A549 (cell line): ENCODE data around the gene PDZK1. TPM values are rescaled to one million over a fixed set of nuclear protein-coding genes. Genes with fewer than 3 reads are reported as not detected.

Experiments
- ATAC-seq, 2 experiments: fragments of 200-7000 bp in 1 of 2; fragments of >200 bp in 1 of 2; cut with Nextera tagmentation in 1 of 2; cut with Tn5 transposase in 1 of 2; 3 replicates each; pipeline versions ENCODE4 v1.8.0 to v1.9.1; 2018 to 2020; ENCODE audit warnings: mild to moderate bottlenecking in 1 of 2, moderate library complexity in 1 of 2
- CTCF ChIA-PET: fragments of 300-600 bp; sonication (Branson Sonifier 250); formaldehyde crosslinking; extraction: SDS; loops from one replicate; lab custom pipeline; 2021; ENCODE audit warnings: antibody characterized with exemption, inconsistent platforms; lab: Yijun Ruan, JAX
- POLR2A ChIA-PET: fragments of 350-600 bp; formaldehyde crosslinking; extraction: SDS; loops from one replicate; lab custom pipeline; 2021; ENCODE audit warnings: antibody characterized with exemption, inconsistent platforms; lab: Yijun Ruan, JAX
- DNase-seq, 2 experiments: peaks; one replicate each; pipeline versions ENCODE4 v3.0.0 to v3.0.0-alpha.2; 2011 to 2016; ENCODE audit warnings: low read depth in 1 of 2, low spot score in 1 of 2
- FAIRE-seq: peaks from 2 replicates; lab custom pipeline; 2011; peaks lifted over from hg19 to GRCh38; lab: Jason Lieb, UNC
- H3K27ac ChIP-seq, 2 experiments: fragments of >200 bp; sonication (Bioruptor Twin); formaldehyde crosslinking; 3 replicates each; pipeline ENCODE4 v1.5.1; 2016 to 2017
- H3K4me1 ChIP-seq: fragments of >200 bp; sonication (Bioruptor Twin); formaldehyde crosslinking; 3 replicates; pipeline ENCODE4 v1.6.1; 2016
- H3K4me2 ChIP-seq: fragments of >200 bp; sonication (Bioruptor Twin); formaldehyde crosslinking; 3 replicates; pipeline ENCODE4 v1.6.1; 2016
- H3K4me3 ChIP-seq: fragments of >200 bp; sonication (Bioruptor Twin); formaldehyde crosslinking; 3 replicates; pipeline ENCODE4 v1.5.1; 2016
- H3K9me3 ChIP-seq: fragments of >200 bp; sonication (Bioruptor Twin); formaldehyde crosslinking; 3 replicates; pipeline ENCODE4 v1.6.1; 2016
- CEBPB ChIP-seq, 2 experiments: fragments of >200 bp in 1 of 2; sonication (Bioruptor Twin) in 1 of 2; formaldehyde crosslinking in 1 of 2; IDR thresholded peaks; 2 replicates each; pipeline ENCODE4 v1.6.1; 2012 to 2016
- CTCF ChIP-seq: fragments of >200 bp; sonication (Bioruptor Twin); formaldehyde crosslinking; IDR thresholded peaks from 3 replicates; pipeline ENCODE4 v1.5.1; 2016
- E2F6 ChIP-seq: IDR thresholded peaks from 2 replicates; pipeline ENCODE4 v1.6.1; 2012; ENCODE audit warnings: low read depth, borderline replicate concordance
- EHF ChIP-seq: fragments of 250-450 bp; sonication (Bioruptor Pico); IDR thresholded peaks from 2 replicates; pipeline ENCODE4 v1.5.0; 2020; ENCODE audit warnings: mild to moderate bottlenecking
- EHMT2 ChIP-seq: fragments of 200-600 bp; sonication (generic); IDR thresholded peaks from 2 replicates; pipeline ENCODE4 v1.6.1; 2016; ENCODE audit warnings: antibody characterized with exemption, low read depth, mild to moderate bottlenecking, moderate library complexity
- EP300 ChIP-seq, 2 experiments: fragments of >200 bp; sonication (Bioruptor Twin); formaldehyde crosslinking; IDR thresholded peaks; 2 replicates in 1 of 2; 3 replicates in 1 of 2; pipeline ENCODE4 v1.6.1; 2016 to 2017
- FOSL2 ChIP-seq, 2 experiments: fragments of 450-650 bp in 1 of 2; fragments of >200 bp in 1 of 2; sonication (Bioruptor Twin) in 1 of 2; formaldehyde crosslinking; IDR thresholded peaks; 2 replicates each; pipeline versions ENCODE4 v1.5.0 to v1.6.1; 2016 to 2020; ENCODE audit warnings: mild to moderate bottlenecking in 1 of 2, moderate library complexity in 1 of 2
- HDAC2 ChIP-seq: fragments of 200-600 bp; sonication (generic); IDR thresholded peaks from 2 replicates; pipeline ENCODE4 v1.6.1; 2016
- HEYL ChIP-seq: fragments of 250-450 bp; sonication (Bioruptor Pico); IDR thresholded peaks from 2 replicates; pipeline ENCODE4 v1.8.0; 2021; ENCODE audit warnings: mild to moderate bottlenecking, moderate library complexity
- HOXB13 ChIP-seq: fragments of 250-450 bp; sonication (Bioruptor Pico); IDR thresholded peaks from 2 replicates; pipeline ENCODE4 v1.5.0; 2020; ENCODE audit warnings: low read depth, mild to moderate bottlenecking, moderate library complexity
- HOXB5 ChIP-seq: fragments of 250-450 bp; sonication (Bioruptor Pico); IDR thresholded peaks from 2 replicates; pipeline ENCODE4 v1.5.0; 2020; ENCODE audit warnings: mild to moderate bottlenecking, moderate library complexity
- MAZ ChIP-seq: fragments of 150-350 bp; IDR thresholded peaks from 2 replicates; pipeline ENCODE4 v1.6.1; 2014; ENCODE audit warnings: antibody characterized with exemption, low read depth, low read length, borderline replicate concordance
- NR3C1 ChIP-seq: fragments of >200 bp; sonication (Bioruptor Twin); formaldehyde crosslinking; IDR thresholded peaks from 3 replicates; pipeline ENCODE4 v1.6.1; 2017
- POLR2A ChIP-seq: IDR thresholded peaks from 2 replicates; pipeline ENCODE4 v1.6.1; 2012; ENCODE audit warnings: mild to moderate bottlenecking, low read length
- POLR2AphosphoS2 ChIP-seq: conservative IDR thresholded peaks from 2 replicates; pipeline ENCODE4 v1.6.1; 2012; ENCODE audit warnings: low read length, improper control_type of control experiment, inconsistent platforms
- RAD21 ChIP-seq, 2 experiments: fragments of >200 bp in 1 of 2; sonication (Bioruptor Twin) in 1 of 2; formaldehyde crosslinking in 1 of 2; IDR thresholded peaks in 1 of 2; conservative IDR thresholded peaks in 1 of 2; 2 replicates in 1 of 2; 3 replicates in 1 of 2; pipeline ENCODE4 v1.6.1; 2012 to 2018; ENCODE audit warnings: inconsistent platforms in 1 of 2
- RARB ChIP-seq: fragments of 250-450 bp; sonication (Bioruptor Pico); IDR thresholded peaks from 2 replicates; pipeline ENCODE4 v1.8.0; 2021; ENCODE audit warnings: mild to moderate bottlenecking, moderate library complexity
- RCOR1 ChIP-seq: fragments of 150-350 bp; IDR thresholded peaks from 2 replicates; pipeline ENCODE4 v1.6.1; 2014; ENCODE audit warnings: antibody characterized with exemption, low read length, low read depth
- RFX5 ChIP-seq: fragments of 450-650 bp; IDR thresholded peaks from 2 replicates; pipeline ENCODE4 v1.7.1; 2014; ENCODE audit warnings: antibody characterized with exemption, mild to moderate bottlenecking, moderate library complexity
- SMC3 ChIP-seq: fragments of >200 bp; sonication (Bioruptor Twin); formaldehyde crosslinking; IDR thresholded peaks from 3 replicates; pipeline ENCODE4 v1.6.1; 2018; ENCODE audit warnings: inconsistent platforms
- SREBF2 ChIP-seq: fragments of 450-650 bp; IDR thresholded peaks from 2 replicates; pipeline ENCODE4 v1.6.1; 2014; ENCODE audit warnings: mild to moderate bottlenecking, moderate library complexity
- TP53 ChIP-seq: fragments of 250-450 bp; sonication (Bioruptor Pico); IDR thresholded peaks from 2 replicates; pipeline ENCODE4 v1.5.0; 2021; ENCODE audit warnings: mild to moderate bottlenecking, moderate library complexity
- WGBS: methylation state at CpG from one replicate; pipeline ENCODE4 v1.1.6; 2017; ENCODE audit errors: missing lambda C conversion rate; 5-methylcytosine and 5-hydroxymethylcytosine counted together
- polyA plus RNA-seq, 4 experiments: library from polyadenylated mRNA; depleted of rRNA in 3 of 4; stranded (reverse); fragments of >200 nt; fragmentation: RNase III in 1 of 4; extraction: RNeasy Plus Mini Kit Qiagen cat#74134 plus additional on column Dnase treatment in 1 of 4; gene quantifications; 2 replicates in 3 of 4; 3 replicates in 1 of 4; pipeline ENCODE4 v1.2.3, GENCODE V29; 2011 to 2017
- TF ChIP-seq, protein P1 (sequence below): IDR thresholded peaks from 2 replicates; pipeline ENCODE4 v1.6.1; 2012
- TF ChIP-seq, protein P2 (sequence below): fragments of 250-450 bp; sonication (Bioruptor Pico); IDR thresholded peaks from 2 replicates; pipeline ENCODE4 v1.5.0; 2021; ENCODE audit warnings: mild to moderate bottlenecking, moderate library complexity, borderline replicate concordance

Gene PDZK1
- polyA plus RNA-seq, 2 of the 4 experiments (the other 2 are of a cell fraction), result 1.3 to 2.9 TPM

GRCh38 chr1:145720878-145721671 lies 13.9 kb upstream of the PDZK1 start:
- peak overlapping the region; percentile 89 for H3K4me2 ChIP-seq
- TF ChIP-seq SMC3, result peak; percentile 90
- TF ChIP-seq E2F6, result peak; percentile 88
- TF ChIP-seq, protein P1, sequence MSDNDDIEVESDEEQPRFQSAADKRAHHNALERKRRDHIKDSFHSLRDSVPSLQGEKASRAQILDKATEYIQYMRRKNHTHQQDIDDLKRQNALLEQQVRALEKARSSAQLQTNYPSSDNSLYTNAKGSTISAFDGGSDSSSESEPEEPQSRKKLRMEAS, result peak; percentile 48
- TF ChIP-seq SREBF2, result no peak
- peak; percentile 81; the same call in 1 of the 2 replicates for TF ChIP-seq MAZ
- TF ChIP-seq TP53 (CRISPR knock-in tag), result no peak
- TF ChIP-seq CEBPB (IDR thresholded peaks at IDR 0.05), result no peak
- no peak for TF ChIP-seq HOXB5
- TF ChIP-seq RAD21 (conservative IDR thresholded peaks at IDR 0.05 in 1 of 2, IDR thresholded peaks at IDR 0.05 in 1 of 2), result peak; percentile 85 to 95
- TF ChIP-seq HDAC2, result no peak
- no peak for TF ChIP-seq POLR2AphosphoS2
- no peak for TF ChIP-seq NR3C1
- TF ChIP-seq RCOR1, result no peak
- no peak for TF ChIP-seq HOXB13 (CRISPR knock-in tag)
- no peak for TF ChIP-seq RARB (CRISPR knock-in tag)
- TF ChIP-seq EP300 (IDR thresholded peaks at IDR 0.05), result no peak
- TF ChIP-seq CTCF, result peak; percentile 93
- no peak for TF ChIP-seq EHMT2
- no peak for TF ChIP-seq EHF (CRISPR knock-in tag)
- no peak for TF ChIP-seq RFX5
- TF ChIP-seq FOSL2 (IDR thresholded peaks at IDR 0.05), result no peak
- no peak for TF ChIP-seq FOSL2 (CRISPR knock-in tag; IDR thresholded peaks at IDR 0.05)
- TF ChIP-seq HEYL (CRISPR knock-in tag), result no peak
- TF ChIP-seq POLR2A, result no peak
- TF ChIP-seq, protein P2, sequence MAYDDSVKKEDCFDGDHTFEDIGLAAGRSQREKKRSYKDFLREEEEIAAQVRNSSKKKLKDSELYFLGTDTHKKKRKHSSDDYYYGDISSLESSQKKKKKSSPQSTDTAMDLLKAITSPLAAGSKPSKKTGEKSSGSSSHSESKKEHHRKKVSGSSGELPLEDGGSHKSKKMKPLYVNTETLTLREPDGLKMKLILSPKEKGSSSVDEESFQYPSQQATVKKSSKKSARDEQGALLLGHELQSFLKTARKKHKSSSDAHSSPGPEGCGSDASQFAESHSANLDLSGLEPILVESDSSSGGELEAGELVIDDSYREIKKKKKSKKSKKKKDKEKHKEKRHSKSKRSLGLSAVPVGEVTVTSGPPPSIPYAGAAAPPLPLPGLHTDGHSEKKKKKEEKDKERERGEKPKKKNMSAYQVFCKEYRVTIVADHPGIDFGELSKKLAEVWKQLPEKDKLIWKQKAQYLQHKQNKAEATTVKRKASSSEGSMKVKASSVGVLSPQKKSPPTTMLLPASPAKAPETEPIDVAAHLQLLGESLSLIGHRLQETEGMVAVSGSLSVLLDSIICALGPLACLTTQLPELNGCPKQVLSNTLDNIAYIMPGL (CRISPR knock-in tag), result no peak
- TF ChIP-seq, all 56 proteins: peak for 6
- ChIA-PET CTCF (interaction anchor here (0.6 to 3.5 kb wide), 33 partner anchors 9 to 295 kb away, joined by 3 to 35 read pairs (median 5); partner anchors contain the start of genes NUDT17 and PDZK1), POLR2A (interaction anchor here (0.5 to 1.4 kb wide), 3 partner anchors 24 to 440 kb away, joined by 3 to 6 read pairs (median 5); partner anchors contain the start of genes POLR3C and RNF115)
- peak overlapping the region; percentile 82 to 88 for H3K27ac ChIP-seq
- DNase-seq, result peak; percentile 61 to 62
- FAIRE-seq, result no peak
- peak overlapping the region; percentile 53 for H3K4me3 ChIP-seq
- H3K9me3 ChIP-seq, result no peaks in the 10 kb centered on the region
- peak; percentile 92 to 97 for ATAC-seq
- H3K4me1 ChIP-seq, result peaks cover 13% of the 10 kb centered on the region
- 5% methylated on average over 41 of the region's 47 CpGs for WGBS
